Epithelial cell of proximal tubule (primary cell): ENCODE measurements around the gene DTX1. TPM values are rescaled to one million over a fixed set of nuclear protein-coding genes. Genes with fewer than 3 reads are reported as not detected.

Source experiments
- DNase-seq: peaks from one replicate; pipeline ENCODE4 v3.0.0-alpha.2; 2011; ENCODE audit warnings: low read depth
- H3K4me3 ChIP-seq: 2 replicates; pipeline ENCODE4 v1.5.1; 2011; ENCODE audit warnings: low read depth, mild to moderate bottlenecking, low read length
- total RNA-seq: library from RNA; depleted of rRNA; stranded (reverse); fragments of >200 nt; gene quantifications from 2 replicates; pipeline ENCODE4 v1.2.3, GENCODE V29; 2015
- TF ChIP-seq, protein P1 (sequence below): conservative IDR thresholded peaks from 2 replicates; pipeline ENCODE4 v1.5.1; 2012; ENCODE audit warnings: low read depth, mild to moderate bottlenecking, low read length

DTX1 gene
- total RNA-seq, 1 donor from 2014 or later, result not detected

DNA sequence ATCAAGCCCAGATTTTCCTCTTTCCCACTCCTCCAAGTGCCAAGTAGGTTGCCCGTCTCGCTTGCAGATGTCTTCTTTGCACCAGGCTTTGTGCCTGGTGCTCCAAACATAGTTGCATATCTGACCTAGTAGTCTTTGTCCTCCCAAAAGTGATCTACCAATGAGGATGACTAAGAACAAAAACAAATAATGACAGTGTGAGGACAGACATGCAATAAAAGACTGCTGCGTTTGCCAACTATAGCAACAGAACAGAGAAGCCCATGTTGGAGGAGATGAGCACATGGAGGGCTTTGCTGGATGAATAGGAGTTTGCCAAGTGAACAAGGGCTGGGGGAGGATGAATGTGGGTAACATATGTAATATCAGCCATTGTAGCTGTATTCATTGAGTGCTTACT, 15.6 kb downstream of the DTX1 start:
- TF ChIP-seq, protein P1, sequence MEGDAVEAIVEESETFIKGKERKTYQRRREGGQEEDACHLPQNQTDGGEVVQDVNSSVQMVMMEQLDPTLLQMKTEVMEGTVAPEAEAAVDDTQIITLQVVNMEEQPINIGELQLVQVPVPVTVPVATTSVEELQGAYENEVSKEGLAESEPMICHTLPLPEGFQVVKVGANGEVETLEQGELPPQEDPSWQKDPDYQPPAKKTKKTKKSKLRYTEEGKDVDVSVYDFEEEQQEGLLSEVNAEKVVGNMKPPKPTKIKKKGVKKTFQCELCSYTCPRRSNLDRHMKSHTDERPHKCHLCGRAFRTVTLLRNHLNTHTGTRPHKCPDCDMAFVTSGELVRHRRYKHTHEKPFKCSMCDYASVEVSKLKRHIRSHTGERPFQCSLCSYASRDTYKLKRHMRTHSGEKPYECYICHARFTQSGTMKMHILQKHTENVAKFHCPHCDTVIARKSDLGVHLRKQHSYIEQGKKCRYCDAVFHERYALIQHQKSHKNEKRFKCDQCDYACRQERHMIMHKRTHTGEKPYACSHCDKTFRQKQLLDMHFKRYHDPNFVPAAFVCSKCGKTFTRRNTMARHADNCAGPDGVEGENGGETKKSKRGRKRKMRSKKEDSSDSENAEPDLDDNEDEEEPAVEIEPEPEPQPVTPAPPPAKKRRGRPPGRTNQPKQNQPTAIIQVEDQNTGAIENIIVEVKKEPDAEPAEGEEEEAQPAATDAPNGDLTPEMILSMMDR, result no peak
- DNase-seq, result no peak
- H3K4me3 ChIP-seq, result no peak overlapping the region

DNA sequence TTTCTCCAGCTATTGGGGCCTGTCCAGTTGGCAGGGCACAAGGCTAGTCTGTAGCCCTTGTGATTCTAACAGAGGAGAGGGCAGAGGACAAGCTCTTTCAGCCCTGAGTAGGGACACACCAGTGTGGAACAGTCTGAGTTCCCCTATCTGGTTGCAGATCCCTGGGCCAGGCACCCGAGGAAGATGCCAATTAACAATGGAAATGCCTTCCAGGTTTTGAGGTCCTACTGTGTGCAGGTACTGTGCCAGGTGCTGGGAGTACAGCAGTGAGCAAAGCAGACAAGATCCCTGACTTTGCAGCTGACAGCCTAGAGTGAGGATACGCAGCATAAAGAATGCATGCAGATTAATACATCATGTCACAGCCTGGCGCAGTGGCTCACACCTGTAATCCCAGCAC, 17.1 kb downstream of the DTX1 start:
- TF ChIP-seq, protein P1, result no peak
- no peak overlapping the region for H3K4me3 ChIP-seq
- no peak for DNase-seq

DNA sequence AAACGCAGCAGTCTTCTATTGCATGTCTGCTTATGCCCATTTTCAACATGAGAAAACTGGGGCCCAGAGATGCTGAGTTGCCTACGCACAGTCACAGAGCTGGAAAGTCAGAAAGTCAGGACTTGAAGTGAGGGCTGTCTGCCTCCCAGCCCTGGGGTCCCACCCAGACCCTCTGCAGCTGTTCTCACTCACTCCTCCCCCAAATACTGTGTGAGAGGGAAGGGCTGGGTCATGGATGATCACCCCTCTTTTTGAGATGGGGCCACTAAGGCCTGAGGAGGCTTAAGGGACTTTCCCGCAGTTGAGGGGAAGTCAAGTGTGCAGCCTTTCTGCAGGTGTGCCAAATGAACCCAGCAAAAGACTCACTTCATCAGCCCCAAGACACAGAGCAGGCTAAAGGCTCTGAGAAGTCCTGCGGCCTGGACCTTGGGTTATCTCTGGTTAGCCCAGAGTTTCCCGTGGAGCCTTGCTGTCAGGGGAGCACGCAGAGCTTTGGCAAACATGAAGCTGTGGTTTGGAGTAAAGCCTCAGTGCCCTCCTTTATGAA, 18.7 kb downstream of the DTX1 start:
- no peak for DNase-seq
- H3K4me3 ChIP-seq, result no peak overlapping the region
- TF ChIP-seq, protein P1, result no peak

DNA sequence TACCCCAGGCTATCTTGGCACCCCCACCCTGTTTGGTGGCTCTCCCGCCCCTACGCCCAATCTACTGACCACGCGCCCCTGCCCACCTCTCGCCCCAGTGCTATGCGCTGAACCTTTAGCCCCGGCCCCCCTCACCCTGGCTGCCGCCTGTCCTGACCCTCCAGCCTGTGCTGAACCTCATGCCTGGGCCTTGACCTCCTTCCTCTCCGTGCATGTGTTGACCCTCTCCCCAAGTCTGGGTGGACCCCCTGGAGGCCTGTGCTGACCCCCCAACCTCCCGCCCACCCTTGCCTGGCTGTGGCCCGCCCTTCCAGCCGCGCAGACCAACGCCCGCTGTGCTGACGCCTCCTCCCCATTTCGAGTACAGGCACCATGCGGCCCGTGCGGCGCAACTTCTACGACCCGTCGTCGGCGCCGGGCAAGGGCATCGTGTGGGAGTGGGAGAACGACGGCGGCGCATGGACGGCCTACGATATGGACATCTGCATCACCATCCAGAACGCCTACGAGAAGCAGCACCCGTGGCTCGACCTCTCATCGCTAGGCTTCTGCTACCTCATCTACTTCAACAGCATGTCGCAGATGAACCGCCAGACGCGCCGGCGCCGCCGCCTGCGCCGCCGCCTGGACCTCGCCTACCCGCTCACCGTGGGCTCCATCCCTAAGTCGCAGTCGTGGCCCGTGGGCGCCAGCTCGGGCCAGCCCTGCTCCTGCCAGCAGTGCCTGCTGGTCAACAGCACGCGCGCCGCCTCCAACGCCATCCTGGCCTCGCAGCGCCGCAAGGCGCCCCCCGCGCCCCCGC, 20.7 kb downstream of the DTX1 start:
- no peak overlapping the region for H3K4me3 ChIP-seq
- DNase-seq, result no peak
- TF ChIP-seq, protein P1, result no peak

GRCh38 chr12:113077859-113078255, 21.3 kb downstream of the DTX1 start:
- TF ChIP-seq, protein P1, result no peak
- no peak for DNase-seq
- H3K4me3 ChIP-seq, result no peak overlapping the region

DNA sequence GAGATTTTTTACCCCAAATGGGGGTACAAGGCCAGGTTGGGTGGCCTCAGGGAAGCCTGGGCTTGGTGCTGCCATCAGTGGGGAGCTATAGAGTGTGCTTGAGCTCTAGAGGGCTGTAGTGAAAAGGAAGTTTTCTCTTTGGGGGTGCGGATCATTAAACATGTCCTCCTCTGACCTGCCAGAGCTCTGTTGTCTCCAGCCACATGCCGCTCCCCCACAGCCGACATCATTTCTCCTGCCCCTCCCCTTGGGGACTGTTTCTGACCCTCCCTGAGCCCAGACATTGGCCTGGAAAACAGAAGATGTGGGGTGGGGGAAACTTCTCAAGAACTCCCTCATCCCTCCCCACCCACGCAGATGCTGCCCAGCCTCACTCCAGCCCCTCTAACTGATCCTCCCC, 25.3 kb downstream of the DTX1 start:
- H3K4me3 ChIP-seq, result no peak overlapping the region
- no peak for DNase-seq
- TF ChIP-seq, protein P1, result no peak

GRCh38 chr12:113082486-113083148, 26.1 kb downstream of the DTX1 start:
- TF ChIP-seq, protein P1, result no peak
- DNase-seq, result no peak
- H3K4me3 ChIP-seq, result no peak overlapping the region
